Central memory CD8-positive, alpha-beta T cell (primary cell): Measurements from ENCODE around the gene EVC2.
A peak's percentile ranks its signal among the peaks of the same experiment; 100 is the strongest.

Experiments used
- ATAC-seq: fragments of 150-1000 bp; cut with Tn5 transposase; replicated peaks from 2 replicates; pipeline ENCODE4 v1.10.0; 2022; ENCODE audit warnings: mild to moderate bottlenecking, moderate FRiP score, moderate number of reproducible peaks; ENCODE audit not compliant: poor library complexity, severe bottlenecking; ENCODE audit errors: extremely low read depth
- DNase-seq, 2 donors: peaks; one replicate each; pipeline ENCODE4 v3.0.0; 2021; ENCODE audit warnings: low spot score in 2 of 2
- H3K27ac Mint-ChIP-seq: one replicate; pipeline ENCODE4 v1.8.0; 2022; ENCODE audit warnings: low read depth, mild to moderate bottlenecking, moderate library complexity, mixed read lengths
- H3K27me3 Mint-ChIP-seq: one replicate; pipeline ENCODE4 v1.8.0; 2022; ENCODE audit warnings: mixed read lengths
- H3K36me3 Mint-ChIP-seq: one replicate; pipeline ENCODE4 v1.8.0; 2022; ENCODE audit warnings: mild to moderate bottlenecking, moderate library complexity, mixed read lengths; ENCODE audit not compliant: insufficient read depth
- H3K4me1 Mint-ChIP-seq: one replicate; pipeline ENCODE4 v1.8.0; 2022; ENCODE audit warnings: mixed read lengths
- H3K4me3 Mint-ChIP-seq: one replicate; pipeline ENCODE4 v1.8.0; 2022; ENCODE audit warnings: mild to moderate bottlenecking, moderate library complexity, mixed read lengths
- H3K9me3 Mint-ChIP-seq: one replicate; pipeline ENCODE4 v1.8.0; 2022; ENCODE audit warnings: mixed read lengths

The EVC2 gene

GRCh38 chr4:5552451-5552850 is 155.9 kb downstream of the EVC2 start:
- Mint-ChIP-seq H3K4me1 (no peaks in the 10 kb centered on the region), H3K27me3 (peaks cover 9% of the 10 kb centered on the region), H3K27ac (peak overlapping the region; percentile 39), H3K36me3 (peaks cover 2% of the 10 kb centered on the region), H3K9me3 (peaks cover 10% of the 10 kb centered on the region), H3K4me3 (no peak overlapping the region)
- no peak for DNase-seq
- no peak for ATAC-seq

- no peaks in the 10 kb centered on the region for H3K4me1 Mint-ChIP-seq
Measured at GRCh38 chr4:5547651-5548249, 160.6 kb downstream of the EVC2 start.

DNA sequence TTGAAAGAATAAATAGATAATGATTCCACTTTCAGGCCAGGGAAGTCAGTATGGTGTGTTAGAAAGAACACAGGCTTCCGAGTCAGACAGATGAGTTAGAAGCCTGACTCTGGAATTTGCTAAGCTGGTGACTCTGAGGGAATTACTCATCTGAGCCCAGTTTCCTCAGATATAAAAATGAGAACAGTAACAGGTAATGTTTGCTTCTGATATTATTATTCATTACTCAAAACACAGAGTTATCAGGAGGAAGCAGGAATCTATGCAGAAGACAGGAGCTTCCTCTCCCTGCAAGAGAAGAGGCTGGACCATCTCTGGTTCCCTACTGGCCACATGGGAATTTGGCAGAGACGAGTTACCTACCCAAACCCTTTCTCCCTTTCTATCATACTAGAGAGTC is 163.1 kb downstream of the EVC2 start:
- Mint-ChIP-seq H3K9me3 (peaks cover 7% of the 10 kb centered on the region), H3K4me3 (no peak overlapping the region), H3K27ac (no peak overlapping the region), H3K36me3 (peaks cover 1% of the 10 kb centered on the region), H3K4me1 (no peaks in the 10 kb centered on the region), H3K27me3 (no peaks in the 10 kb centered on the region)
- DNase-seq (no peak), ATAC-seq (no peak)

More at GRCh38 chr4:5547651-5548249, 160.6 kb downstream of the EVC2 start:
- no peak for DNase-seq
- ATAC-seq, result no peak
- H3K27ac Mint-ChIP-seq, result no peak overlapping the region
- peaks cover 2% of the 10 kb centered on the region for H3K36me3 Mint-ChIP-seq
- peaks cover 5% of the 10 kb centered on the region for H3K27me3 Mint-ChIP-seq
- peaks cover 10% of the 10 kb centered on the region for H3K9me3 Mint-ChIP-seq
- H3K4me3 Mint-ChIP-seq, result no peak overlapping the region

- Mint-ChIP-seq H3K4me1 (no peaks in the 10 kb centered on the region), H3K27ac (no peak overlapping the region), H3K4me3 (no peak overlapping the region), H3K36me3 (no peaks in the 10 kb centered on the region), H3K9me3 (peaks cover 2% of the 10 kb centered on the region), H3K27me3 (no peaks in the 10 kb centered on the region)
- ATAC-seq (no peak), DNase-seq (no peak)
Measured at GRCh38 chr4:5544762-5545161, 163.6 kb downstream of the EVC2 start.

DNA sequence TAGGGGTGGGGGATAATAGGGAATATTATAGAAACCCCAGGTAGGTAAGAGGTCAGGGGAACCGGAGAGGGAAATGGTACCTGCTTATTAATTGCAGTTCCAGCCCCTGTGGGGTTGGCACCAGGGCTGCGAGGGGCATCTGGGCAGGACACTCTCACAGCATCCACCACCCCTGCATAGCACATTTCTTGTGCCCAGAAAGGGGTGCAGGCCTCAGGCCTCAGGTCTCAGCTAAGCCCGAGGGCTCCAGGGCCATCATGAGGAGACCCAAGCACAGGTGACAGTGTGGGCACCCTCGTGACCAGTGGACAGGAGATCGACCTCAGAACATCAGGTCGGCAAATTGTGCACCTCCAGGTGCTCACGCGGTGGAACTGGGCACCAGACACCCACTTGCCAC is 164.7 kb downstream of the EVC2 start:
- Mint-ChIP-seq H3K27me3 (no peaks in the 10 kb centered on the region), H3K4me3 (no peak overlapping the region), H3K4me1 (no peaks in the 10 kb centered on the region)

DNA sequence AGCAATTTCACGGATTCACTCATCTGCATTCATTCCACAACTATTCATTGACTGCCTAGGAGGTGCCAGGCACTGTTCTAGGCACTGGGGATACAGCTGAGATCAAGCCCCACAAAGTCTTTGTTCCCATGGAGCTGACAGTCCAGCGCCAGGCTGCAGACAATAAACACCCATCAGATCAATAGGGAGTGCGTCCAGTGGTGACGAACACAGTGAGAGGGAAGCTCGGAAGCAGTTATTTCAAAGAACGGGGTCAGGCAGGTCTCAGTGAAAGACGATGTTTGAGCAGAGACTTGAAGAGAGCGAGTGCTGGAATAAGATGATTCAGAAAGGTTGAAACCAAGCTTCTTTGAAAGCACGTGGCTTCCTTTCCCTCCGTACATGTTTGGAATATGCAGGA is 167.2 kb downstream of the EVC2 start:
- ATAC-seq, result no peak

More for the DNA sequence above, 164.7 kb downstream of the EVC2 start:
- DNase-seq, result no peak
- ATAC-seq, result no peak
- Mint-ChIP-seq H3K27ac (no peak overlapping the region), H3K36me3 (no peaks in the 10 kb centered on the region), H3K9me3 (no peaks in the 10 kb centered on the region)

GRCh38 chr4:5539584-5539983 is 168.8 kb downstream of the EVC2 start:
- ATAC-seq (no peak), DNase-seq (no peak)
- H3K27me3 Mint-ChIP-seq, result no peaks in the 10 kb centered on the region
- H3K9me3 Mint-ChIP-seq, result peaks cover 5% of the 10 kb centered on the region
- H3K4me3 Mint-ChIP-seq, result no peak overlapping the region
- no peak overlapping the region for H3K27ac Mint-ChIP-seq
- H3K36me3 Mint-ChIP-seq, result no peaks in the 10 kb centered on the region
- H3K4me1 Mint-ChIP-seq, result no peaks in the 10 kb centered on the region

More for the DNA sequence above, 167.2 kb downstream of the EVC2 start:
- Mint-ChIP-seq H3K36me3 (no peaks in the 10 kb centered on the region), H3K9me3 (no peaks in the 10 kb centered on the region), H3K4me1 (no peaks in the 10 kb centered on the region), H3K27me3 (no peaks in the 10 kb centered on the region), H3K4me3 (no peak overlapping the region), H3K27ac (no peak overlapping the region)
- no peak for DNase-seq

DNA sequence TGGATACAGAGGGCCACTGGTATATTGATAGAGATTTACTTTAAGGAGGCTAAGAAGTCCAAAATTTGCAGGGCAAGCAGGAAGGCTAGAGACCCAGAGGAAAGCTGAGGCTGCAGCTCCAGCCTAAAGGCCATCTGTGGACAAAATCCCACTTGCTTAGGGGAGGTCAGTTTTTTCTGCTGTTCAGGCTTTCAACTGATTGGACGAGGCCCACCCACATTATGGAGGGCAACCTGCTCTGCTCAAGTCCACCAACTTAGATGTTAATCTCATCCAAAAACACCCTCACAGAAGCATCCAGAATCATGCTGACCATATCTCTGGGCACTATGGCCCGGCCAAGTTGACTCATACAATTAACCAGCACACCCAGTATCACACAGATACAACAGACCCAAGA is 176.3 kb downstream of the EVC2 start:
- H3K9me3 Mint-ChIP-seq, result peaks cover 9% of the 10 kb centered on the region
- no peak overlapping the region for H3K4me3 Mint-ChIP-seq
- no peaks in the 10 kb centered on the region for H3K36me3 Mint-ChIP-seq
- DNase-seq (no peak), ATAC-seq (no peak)
- no peaks in the 10 kb centered on the region for H3K27me3 Mint-ChIP-seq
- H3K4me1 Mint-ChIP-seq, result peaks cover 15% of the 10 kb centered on the region
- no peak overlapping the region for H3K27ac Mint-ChIP-seq

DNA sequence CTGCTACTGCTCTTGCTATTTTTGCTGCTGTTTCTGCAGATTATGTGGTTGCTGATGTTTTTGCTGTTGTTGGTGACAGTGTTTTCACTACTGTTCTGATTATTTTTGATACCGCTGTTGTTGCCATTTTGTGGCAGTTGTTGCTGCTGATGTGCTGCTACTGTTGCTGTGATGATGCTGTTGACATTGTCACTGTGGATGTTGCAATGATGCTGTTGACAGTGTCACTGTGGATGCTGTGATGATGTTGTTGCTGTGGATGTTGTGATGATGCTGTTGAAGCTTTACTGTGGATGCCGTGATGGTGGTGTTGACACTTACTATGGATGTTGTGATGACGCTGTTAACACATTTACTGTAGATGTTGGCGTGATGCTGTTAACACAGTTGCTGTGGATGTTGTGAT is 180.3 kb downstream of the EVC2 start:
- peaks cover 3% of the 10 kb centered on the region for H3K4me1 Mint-ChIP-seq
- H3K4me3 Mint-ChIP-seq, result no peak overlapping the region

DNA sequence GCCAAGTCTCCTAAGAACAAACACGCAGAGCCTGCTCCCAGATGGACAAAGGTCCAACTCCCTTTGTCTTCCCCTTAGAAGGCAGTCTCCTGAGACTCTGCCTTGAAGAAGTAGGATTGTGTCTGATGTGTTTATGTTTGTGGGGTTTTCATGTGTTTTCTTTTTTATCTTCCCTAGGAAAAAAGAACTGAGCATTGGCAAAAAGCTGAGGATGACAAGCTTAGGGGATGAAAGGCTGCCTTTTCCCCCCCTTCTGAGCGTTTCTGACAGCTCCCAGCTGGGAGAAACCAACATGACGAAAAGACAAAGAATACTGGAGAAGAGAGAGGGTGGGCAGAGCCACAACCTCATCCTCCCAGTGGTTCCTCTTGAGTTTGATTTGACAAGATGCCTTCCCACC is 181.1 kb downstream of the EVC2 start:
- DNase-seq, result no peak
- Mint-ChIP-seq H3K4me3 (no peak overlapping the region), H3K9me3 (no peaks in the 10 kb centered on the region), H3K4me1 (no peaks in the 10 kb centered on the region), H3K36me3 (no peaks in the 10 kb centered on the region), H3K27ac (no peak overlapping the region), H3K27me3 (no peaks in the 10 kb centered on the region)
- ATAC-seq, result no peak

More for the DNA sequence above, 180.3 kb downstream of the EVC2 start:
- H3K27ac Mint-ChIP-seq, result no peak overlapping the region
- ATAC-seq (no peak), DNase-seq (no peak)
- no peaks in the 10 kb centered on the region for H3K36me3 Mint-ChIP-seq
- H3K27me3 Mint-ChIP-seq, result no peaks in the 10 kb centered on the region
- no peaks in the 10 kb centered on the region for H3K9me3 Mint-ChIP-seq

DNA sequence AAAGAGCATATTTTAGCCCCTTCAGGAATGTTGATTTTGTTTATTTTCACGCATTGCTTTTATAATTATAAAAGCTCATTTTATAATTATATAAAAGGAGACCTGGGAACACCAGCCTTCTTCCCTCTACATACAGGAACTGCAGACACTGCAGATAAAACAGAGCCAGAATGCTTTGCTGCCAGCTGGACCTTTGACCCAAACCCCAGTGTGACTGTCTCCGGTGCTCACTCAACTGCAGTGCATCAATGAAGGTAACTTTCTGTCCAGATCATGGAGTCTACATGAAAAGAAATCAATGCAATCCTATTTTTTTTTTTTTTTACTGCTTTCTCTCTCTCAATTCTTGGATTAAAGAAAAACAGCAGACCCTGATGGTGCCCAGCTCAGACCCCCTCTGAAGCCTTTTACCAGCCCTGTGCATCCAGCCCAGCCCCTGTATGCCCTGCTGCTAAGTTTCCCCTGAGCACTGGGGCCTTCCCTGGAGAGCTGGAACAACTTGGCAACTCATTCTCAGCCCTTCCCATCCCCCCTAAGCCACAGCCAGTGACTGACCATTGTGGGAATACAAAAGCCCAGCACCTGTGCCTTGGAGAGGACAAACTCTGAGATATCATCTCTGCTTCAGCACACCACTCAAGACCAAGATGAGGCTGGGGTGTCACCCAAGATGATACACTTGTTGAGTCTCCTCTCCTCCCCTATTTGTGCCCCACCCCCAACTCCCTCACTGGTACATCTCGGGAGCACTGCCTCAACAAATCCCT is 182.1 kb downstream of the EVC2 start:
- no peaks in the 10 kb centered on the region for H3K4me1 Mint-ChIP-seq
- H3K9me3 Mint-ChIP-seq, result no peaks in the 10 kb centered on the region
- no peak overlapping the region for H3K4me3 Mint-ChIP-seq
- no peak for DNase-seq
- H3K27ac Mint-ChIP-seq, result no peak overlapping the region
- ATAC-seq, result no peak
- no peaks in the 10 kb centered on the region for H3K27me3 Mint-ChIP-seq
- no peaks in the 10 kb centered on the region for H3K36me3 Mint-ChIP-seq

DNA sequence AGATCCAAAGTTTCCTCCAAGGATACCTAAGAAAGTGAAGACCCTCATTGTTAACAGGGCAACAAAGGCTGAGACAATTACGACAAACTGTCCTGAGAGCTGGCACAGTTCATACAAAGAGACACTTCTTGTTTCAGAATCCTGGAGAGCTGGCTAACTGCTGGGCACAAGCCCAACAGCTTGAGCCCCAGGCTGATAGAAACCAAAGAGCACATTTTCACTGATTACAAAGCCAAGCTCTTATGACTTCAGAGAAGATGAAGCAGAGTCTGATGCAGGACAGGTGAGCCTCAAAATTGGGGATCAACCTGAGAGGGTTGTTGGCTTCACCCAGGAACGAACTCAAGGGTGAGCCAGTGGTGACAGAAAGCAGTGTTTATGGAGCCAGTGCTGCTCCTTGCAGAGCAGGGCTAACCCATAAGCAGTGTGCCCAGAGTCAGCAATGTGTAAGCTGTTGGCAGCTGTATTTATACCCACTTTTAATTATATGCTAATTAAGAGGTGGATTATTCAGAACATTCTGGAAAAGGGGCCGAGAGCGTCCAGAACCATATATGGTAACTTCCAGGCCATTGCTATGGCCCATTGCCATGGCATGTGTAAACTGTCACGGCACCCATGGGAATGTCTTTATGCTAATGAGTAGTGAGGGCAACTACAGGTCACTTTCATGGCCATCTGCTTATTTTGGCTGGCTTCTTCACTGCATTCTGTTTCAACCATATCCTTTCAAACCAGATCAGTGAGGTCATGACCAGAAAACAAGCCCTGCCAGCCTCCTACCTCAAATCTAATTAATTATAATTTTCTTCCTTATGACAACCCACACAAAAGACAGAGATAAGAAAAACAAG is 183.7 kb downstream of the EVC2 start:
- no peaks in the 10 kb centered on the region for H3K9me3 Mint-ChIP-seq
- no peaks in the 10 kb centered on the region for H3K4me1 Mint-ChIP-seq
- ATAC-seq, result no peak
- no peaks in the 10 kb centered on the region for H3K27me3 Mint-ChIP-seq
- no peak overlapping the region for H3K27ac Mint-ChIP-seq
- no peak overlapping the region for H3K4me3 Mint-ChIP-seq
- H3K36me3 Mint-ChIP-seq, result peaks cover 1% of the 10 kb centered on the region
- no peak for DNase-seq
